ENCODE results near the gene BICD2.
"Not testable (repeated sequence)": the region's sequence is repeated elsewhere in the genome, so short reads cannot be mapped to it uniquely, and the experiment has no call there.

BICD2 gene

DNA sequence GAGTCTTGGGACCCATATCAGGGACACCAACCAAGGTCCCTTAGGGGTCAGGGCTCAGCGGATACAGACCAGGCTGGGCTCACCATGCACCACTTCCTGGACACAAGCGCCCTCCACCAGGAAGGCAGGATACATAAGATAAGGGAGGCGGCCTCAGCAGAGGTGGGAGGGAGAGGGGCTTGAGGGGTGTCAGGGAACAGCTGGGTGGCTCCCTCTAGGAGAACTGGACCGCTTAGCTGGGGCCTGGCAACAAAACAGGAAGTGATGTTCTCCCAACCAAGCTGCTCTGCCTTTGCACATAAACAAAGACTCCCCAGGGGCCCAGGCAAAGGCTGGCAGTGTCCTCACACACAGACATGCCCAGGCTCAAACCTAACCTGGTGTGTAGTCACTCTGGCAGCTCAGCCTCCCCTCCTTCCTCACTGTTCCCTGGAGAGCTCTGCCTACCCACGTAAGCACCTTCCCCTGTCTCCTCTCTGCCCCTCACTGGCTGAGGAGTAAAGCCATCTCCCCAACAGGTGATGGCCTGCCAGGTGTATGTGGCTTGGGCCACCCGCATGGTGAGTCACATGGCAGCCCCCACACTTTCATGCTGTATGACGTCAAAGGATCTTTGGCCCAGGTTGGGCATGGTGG lies 5.8 kb upstream of the BICD2 start:
- no peak for DNase-seq

DNA sequence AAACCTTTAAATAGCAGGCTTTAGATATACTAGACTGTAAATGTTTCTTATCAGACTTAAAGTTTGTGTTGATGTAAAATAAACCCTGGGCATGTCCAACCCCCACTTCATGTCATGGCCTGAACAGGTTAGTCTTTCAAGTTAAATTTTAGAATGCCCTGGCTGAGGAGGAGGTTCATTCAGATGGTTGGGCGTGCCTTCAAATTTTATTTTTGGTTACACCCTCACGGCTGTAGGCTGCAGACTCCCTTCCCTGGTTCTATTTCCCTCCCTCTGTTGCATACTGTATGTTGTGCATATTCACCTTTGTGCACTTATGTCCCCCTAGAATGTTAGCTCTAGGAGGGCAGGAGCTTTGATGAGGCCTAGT lies 5.3 kb upstream of the BICD2 start:
- no peak for DNase-seq

DNA sequence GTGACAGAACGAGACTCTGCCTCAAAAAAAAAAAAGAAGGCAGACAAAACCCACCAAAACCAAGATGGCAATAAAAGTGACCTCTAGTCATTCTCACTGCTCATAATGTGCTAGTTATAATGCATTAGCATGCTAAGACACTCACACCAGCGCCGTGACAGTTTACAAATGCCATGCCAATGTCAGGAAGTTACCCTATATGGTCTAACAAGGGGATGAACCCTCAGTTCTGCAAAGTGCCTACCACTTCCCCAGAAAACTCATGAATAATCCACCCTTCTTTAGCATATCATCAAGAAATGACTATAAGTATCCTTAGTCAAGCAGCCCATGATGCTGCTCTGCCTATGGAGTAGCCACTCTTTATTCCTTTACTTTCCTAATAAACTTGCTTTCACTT lies 4.7 kb upstream of the BICD2 start:
- no peak for DNase-seq

DNA sequence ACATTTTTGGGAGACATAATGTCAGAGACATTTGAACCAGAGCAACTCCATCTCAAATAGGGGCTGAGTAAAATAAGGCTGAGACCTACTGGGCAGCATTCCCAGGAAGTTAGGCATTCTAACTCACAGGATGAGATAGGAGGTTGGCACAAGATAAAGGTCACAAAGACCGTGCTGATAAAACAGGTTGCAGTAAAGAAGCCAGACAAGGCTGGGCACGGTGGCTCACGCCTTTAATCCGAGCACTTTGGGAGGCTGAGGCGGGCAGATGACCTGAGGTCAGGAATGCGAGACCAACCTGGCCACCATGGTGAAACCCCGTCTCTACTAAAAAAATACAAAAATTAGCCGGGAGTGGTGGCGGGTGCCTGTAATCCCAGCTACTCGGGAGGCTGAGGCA lies 4.2 kb upstream of the BICD2 start:
- DNase-seq = not testable (repeated sequence)

DNA sequence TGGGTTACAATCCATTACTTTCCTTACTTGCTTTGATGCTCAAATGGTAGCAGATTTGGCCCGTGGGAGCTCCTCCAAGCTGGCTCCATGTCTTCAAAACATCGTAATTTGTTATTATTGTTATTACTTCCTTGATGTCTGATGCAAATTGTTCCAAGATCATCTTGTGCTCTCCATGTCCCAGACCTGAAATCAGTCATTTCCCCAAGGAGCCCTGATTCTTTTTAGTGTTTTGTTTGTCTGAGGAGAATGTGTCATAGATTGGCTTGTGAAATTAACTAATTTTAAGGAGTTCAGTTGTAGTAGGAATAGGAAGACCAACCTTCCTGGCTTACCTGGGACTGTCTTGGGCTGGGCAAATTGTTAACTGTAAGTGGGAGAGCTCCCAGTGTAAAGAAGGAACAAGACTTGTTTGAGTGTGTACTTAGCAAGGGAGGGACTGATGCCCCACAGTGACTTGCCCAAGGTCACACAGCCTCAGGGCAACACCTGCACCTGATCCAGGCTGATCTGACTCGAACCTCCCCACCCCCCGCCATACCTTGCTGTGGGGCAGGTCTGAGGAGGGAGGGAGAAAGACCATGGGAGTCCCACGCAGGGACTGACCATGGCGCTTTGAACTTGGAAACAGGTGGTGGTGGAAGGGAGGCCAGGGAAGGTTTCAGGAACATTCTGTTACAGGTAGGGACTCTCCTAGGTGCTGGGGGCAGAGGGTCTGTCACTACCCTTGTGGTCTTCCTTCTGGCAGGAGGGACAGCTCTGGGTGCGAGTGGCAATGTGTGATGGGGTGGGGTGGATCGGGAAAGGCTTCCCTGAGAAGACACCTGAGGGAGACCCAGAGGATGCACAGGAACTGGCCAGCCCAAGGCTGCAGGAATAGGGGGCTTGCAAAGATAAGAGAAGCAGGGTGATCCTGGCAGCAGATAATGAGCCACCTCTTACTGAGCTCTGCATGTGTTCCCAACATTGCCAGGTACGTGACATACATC lies 2.7 kb upstream of the BICD2 start:
- DNase-seq = no peak

DNA sequence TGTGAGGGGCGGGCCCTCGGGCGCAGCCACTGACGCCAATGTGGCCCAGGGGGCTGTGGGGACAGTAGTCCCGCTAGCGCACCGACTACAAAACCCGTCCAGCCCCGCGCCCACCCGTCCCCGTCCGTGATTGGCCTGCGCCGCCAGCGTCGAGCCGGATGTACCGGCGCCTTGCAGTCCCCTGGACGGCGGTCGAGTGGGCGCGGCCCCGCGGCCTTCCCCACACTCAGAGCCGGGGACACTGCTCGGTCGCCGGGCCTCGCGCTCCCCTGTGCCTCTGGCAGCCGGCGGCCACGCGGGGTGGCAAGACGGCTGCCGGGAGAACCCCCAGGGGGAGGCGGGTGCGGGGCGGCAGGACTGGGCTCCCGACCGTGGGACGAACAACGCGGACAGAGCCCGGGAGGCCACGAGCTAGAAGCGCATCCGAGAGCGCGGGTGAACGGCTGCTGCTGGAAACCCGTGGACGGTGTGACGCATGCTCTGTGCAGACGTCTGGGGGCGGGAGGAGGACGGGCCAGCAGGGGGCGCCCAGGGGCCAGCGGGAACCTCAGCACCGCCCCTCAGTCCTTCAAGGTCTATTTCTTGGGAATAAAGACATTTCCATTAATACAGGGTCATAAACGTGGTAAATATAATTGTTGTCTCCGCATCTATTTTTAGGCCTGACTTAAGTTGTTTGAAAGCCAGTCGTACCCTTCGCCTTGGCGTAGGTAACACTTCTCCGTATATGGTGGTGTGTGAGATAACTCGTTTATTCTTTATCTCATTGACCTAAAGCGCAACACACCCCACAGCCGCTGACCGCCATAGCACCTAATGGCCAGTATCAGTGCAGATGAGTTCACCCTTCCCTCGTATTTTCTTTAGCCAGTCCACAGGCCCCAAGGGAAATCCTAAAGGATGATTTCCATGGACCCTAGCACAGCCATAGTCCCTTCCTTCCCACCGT lies 629 bp upstream of the BICD2 start:
- DNase-seq = peak; percentile 87 to 99 (median 96)

DNA sequence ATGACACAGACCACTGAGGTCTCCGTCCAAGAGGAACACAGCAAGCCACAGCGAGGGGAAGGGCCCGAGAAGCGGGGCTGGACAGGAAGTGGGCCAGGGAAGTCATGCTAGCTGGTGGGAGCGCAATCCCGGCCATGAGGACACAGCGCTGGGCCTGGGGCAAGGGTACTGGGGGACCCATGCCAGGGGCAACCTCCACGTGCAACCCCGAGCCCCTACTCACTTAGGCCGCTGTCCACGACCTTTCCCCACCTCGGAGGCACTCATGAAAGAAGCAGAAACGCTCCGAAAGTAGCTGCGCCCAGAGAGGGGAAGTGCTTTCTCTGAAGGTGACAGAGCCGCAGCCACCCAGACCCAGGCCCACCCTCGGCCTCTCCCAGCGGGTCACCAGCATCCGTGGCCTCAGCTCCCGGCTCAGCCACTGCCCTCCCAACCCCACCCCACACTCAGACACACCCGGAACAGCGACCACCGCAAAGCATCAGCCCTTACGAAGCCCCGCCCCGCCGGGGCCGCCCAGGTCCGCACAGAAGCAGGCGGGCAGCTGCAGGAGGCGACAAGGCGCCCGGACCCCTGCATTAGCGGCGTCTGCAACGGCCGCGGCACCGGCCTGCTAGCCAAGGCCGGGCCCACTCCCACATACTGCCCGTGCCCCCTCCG lies 782 bp downstream of the BICD2 start:
- DNase-seq = peak in 4 of 14 donors; percentile 27 to 62 (median 34)

DNA sequence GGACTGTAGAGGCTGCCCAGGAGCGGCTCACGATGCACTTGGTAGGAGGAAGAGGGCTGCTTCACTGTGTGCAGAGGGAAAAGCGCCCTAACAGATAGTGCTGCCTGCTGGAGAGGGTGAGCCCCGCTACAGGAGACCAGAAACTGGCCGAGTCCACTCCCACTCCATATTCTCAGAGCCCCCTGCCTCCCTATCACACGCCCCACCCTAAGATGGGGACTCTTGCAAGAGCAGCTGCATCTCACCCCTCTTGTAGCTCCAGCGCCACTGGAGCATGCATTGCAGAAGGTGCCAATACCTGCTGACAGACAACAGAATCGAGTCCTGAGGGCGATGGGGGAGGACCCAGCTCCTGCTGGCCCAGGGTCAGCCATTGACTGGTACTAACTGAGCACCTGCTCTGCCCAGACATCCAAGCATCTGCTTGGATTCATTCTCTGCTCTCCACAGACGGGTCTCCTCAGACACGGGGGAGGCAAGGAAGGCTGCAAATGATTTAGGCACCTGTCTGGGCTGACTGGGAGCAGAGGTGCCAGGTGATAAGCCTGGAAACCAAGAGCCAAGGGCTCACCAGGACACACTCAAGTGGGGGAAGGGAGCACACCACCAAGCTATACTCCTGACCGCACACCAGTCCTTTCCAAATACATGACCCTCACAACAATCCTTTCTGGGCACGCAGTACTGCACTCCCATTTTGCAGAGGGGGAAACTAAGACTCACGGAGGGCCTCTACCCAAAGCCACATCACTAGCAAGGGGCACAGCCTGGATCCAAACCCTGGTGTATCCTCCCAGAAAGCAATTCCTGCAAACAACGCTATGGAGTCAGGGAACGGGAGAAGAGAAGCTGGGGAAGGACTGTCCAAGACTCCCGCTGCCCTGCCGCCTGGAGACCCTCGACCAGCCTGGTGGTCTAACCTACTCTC lies 1.6 kb downstream of the BICD2 start:
- DNase-seq = peak in 1 of 14 donors; percentile 2

DNA sequence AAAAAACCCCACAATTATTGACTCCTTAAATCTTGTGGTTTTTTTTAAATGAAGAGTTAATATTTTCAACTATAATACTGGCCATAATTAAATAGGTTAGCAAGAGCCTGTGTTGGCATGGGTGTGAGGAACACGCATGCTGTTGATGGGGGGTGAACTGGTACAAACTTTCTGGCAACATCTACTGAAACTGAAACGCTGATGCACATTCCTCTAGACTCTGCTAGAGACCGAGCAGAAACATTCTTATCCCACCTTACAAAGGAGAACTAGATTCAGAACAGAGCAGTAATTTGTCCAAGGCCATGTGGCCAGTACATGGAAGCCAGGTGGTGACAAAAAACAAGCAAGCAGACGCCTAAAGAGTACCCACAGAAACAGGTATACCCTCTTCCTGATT lies 2.4 kb downstream of the BICD2 start:
- DNase-seq = peak in 1 of 14 donors; percentile 8

DNA sequence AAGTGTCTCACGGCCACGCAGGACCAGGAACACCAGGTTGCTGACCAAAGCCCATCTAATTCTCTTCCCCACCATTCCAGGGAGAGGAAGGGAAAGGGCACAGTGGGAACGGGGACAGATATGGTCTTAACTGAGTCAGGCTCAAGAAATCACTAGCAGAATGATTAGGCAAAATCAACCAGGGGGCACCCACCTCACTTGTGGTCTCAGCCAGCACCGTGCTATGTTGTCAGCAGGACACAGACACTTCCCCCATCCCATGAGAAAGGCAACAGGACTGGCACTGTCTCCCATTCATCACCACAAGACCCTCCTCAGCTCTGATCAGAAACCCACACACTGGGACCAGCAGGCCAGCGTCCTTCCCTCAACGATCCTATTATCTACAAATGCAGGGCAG lies 2.9 kb downstream of the BICD2 start:
- no peak for DNase-seq

DNA sequence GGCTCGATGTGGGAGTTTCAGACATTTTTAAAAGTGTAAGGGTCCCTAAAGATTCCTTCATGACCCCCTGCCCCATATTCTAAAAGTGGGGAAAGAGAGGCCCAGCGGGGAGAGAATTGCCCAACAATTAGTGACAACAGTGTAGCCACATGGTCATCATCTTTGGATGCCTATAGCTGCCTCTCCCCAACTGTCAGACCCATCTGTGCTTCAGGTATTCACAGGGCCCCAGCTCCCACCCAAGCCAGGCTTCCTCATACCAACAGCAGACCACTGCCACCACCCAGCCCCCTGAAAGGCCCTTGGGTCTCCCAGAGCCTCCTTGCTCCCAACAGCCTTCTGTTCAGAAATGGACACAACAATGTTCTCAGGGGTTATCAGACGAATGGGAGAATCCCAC lies 4.1 kb downstream of the BICD2 start:
- DNase-seq = no peak

DNA sequence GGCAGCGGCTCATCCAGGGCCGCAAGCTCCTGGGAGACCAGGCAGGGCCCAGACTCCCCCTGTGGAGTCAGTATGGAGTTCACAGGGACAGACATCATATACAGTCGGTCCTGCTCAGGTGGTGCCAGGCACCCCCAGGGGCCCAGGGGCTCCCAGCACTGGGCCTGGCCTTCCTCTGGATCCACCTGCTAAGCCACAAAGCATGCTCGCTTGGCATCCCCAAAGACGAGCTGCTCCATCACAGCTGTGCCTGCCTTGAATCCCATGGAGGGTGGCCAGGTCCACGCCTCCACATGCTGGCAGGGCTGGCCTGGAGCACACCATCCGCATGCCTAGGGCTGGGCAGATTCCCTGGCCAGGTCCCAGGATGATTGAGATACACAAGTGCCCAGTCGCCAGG lies 4.6 kb downstream of the BICD2 start:
- DNase-seq = peak in 7 of 14 donors; percentile 18 to 85 (median 38)

DNA sequence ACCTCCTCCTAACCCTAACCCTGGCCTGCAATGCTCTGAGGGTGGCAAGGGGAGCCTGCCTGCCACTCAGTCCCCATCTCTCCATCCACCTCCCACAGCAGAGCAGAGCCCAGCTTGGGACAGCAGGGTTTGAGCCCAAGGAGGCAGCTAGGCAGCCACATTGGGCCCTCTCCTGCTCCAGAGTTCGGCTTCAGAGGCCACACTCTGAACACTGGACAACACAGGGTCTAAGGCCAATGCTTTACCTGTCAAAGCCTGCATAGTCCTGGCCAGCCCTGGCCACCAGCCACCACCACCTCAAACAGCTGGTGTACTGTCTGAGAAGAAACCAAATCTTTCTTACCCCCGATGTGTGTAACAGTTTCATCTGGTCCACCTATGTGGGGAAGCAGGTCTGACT lies 5.2 kb downstream of the BICD2 start:
- no peak for DNase-seq

DNA sequence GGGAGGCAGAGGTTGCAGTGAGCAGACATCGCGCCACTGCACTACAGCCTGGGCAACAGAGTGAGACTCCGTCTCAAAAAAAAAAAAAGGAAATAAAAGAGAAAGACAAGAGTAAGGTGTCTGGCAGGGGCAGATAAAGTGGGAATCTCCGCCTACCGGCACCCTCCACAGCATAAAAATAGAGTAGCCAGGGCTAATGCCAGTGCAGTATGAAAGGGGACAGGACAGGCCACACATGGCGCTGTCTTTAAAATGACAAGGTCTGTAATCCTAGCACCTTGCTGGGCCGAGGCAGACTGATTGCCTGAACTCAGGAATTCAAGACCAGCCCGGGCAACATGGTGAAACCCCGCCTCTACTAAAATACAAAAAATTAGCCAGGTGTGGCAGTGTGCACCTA lies 7.8 kb downstream of the BICD2 start:
- DNase-seq = no peak

DNA sequence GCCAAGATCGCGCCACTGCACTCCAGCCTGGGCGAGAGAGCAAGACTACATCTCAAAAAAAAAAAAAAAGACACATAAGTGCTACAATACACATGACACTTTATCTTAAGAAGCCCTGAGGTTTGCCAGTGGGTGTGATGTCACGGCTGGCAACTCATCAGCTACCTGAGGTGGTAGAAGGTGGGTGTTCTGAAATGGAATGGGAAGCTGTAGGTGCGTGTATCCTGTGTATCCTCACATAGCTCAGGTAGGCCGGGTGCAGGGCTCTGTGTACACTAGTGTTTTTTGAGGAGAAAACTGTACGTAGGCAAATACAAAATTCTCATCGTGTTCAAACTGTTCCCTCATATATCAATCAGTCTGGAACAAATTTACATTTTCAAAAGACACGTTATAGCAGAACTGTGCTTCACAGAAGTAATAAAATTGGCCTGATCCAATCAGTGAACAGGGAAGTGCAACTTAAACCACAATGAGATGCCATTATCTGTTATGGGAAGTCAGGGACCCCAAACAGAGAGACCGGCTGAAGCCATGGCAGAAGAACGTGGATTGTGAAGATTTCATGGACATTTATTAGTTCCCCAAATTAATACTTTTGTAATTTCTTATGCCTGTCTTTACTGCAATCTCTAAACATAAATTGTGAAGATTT lies 10.4 kb downstream of the BICD2 start:
- no peak for DNase-seq

DNA sequence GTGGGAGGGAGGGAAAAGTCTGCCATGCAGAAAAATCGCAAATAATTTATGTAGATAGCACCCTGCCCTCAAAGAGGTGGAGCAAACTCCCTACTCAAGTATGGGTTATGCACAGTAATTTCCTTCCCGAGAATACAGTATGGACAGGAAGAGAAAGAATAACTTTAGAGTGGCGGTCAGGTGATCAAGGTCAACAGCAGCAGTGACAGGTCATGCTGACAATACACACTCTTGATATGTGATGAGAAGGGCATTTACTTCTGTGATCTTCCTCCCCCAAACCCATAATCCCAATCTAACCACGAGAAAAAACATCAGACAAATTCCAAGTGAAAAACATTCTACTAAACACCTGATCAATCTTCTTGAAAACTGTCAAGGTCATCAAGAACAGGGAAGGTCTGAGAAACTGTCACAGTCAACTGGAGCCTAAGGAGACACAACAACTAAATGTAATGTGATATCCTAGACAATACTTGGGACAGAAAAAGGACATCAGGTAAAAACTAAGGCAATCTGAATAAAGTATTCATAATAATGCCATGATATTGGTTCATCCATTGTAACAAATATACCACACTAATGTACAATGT lies 11.7 kb downstream of the BICD2 start:
- no peak for DNase-seq

DNA sequence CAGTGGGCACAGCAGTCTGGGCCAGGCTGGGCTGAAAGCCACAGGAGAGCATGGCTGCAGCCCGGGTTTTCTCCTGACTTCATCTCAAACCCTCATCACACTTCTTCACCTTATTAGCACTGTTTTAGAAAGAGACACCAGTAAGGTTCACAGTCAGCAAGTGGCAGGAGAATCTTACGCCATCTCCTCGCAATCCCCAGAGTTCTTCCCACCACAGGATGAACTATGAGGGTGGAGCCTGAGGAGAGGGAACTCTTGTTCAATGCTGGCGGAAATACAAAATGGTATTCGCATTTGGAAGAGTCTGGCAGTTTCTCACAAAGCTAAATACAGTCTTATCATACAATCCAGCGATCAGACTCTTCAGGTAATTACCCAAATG lies 14.7 kb downstream of the BICD2 start:
- DNase-seq = no peak

DNA sequence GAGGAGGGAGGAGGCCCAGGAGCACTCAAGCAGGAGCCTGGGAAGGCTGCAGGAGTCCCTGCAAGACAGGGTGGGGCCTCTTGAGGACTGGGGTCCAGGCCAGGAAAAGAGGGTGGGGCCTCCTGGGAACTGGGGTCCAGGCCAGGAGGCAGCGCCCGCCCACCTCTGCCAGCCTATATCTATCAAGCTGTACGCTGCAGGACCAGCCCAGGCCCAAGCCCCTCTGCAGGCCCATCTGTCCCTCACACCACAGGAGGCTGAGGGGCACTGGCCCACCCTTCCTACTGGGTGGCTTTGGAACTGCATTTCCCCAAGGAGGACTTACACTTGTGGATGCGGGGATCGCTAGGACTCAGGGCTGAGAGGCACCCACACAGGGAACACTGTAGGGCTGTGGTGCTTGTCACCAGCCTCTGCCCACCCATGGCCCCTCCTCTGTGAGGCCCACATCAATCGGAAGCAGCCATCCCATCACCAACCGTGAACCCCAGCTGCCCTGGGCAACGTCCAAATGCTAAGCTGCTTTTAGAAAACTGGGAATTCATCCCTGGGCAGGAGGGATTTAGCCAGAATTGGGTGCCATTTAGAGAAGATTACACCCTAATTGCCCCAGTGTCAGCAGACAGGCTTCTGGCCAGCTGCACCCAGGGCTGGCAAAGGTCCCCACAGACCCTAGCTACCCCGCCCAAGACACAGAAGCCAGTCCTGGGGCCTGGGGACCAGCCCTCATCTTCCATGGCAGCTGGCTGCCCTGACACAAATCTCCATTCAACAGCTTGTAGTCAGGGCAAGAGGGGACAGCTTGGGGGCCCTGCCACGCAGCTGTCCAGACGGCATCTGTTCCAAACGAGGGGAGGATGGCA lies 15.3 kb downstream of the BICD2 start:
- DNase-seq = peak in 8 of 14 donors; percentile 35 to 88 (median 73)

DNA sequence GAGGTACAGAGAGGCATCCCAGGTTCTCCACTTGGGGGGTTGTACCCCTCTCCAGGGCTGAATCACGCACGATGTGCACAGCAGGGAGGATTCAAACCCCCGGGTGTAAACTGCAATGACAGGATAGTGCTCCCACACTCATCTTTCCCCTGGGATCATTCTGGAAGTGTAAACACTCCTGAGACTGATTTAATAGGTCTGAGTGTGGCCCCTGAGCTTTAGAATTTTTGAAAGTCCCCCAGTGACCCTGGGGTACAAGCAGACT lies 16.5 kb downstream of the BICD2 start:
- DNase-seq = no peak
